PC-9 (cell line): ENCODE results near the gene GRPR. TPM values are rescaled to one million over a fixed set of nuclear protein-coding genes. Genes with fewer than 3 reads are reported as not detected.
"Not testable (repeated sequence)": the region's sequence is repeated elsewhere in the genome, so short reads cannot be mapped to it uniquely, and the experiment has no call there.

Experiments
- BruUV-seq: library from RNA; stranded (reverse); fragments of 400-500 nt; replicated peaks from 2 replicates; lab custom pipeline; 2021; lab: Mats Ljungman, UMichigan
- CTCF ChIA-PET: fragments of 300-600 bp; sonication (Branson Sonifier 250); formaldehyde crosslinking; loops from one replicate; lab custom pipeline; 2022; ENCODE audit warnings: antibody characterized with exemption; lab: Charles Lee
- POLR2A ChIA-PET: fragments of 300-600 bp; sonication (Branson Sonifier 250); formaldehyde crosslinking; loops from one replicate; lab custom pipeline; 2022; ENCODE audit warnings: antibody characterized with exemption; ENCODE audit not compliant: unreplicated experiment; lab: Charles Lee
- DNase-seq, 2 experiments: peaks; one replicate each; pipeline versions ENCODE4 v3.0.0 to v3.0.0-alpha.2; 2015 to 2022; ENCODE audit warnings: mixed read lengths in 1 of 2
- H2AFZ ChIP-seq: fragments of 200-600 bp; sonication (generic); 2 replicates; pipeline ENCODE4 v1.8.1; 2017; ENCODE audit warnings: antibody characterized with exemption
- H3F3A ChIP-seq: fragments of 200-600 bp; sonication (generic); 2 replicates; pipeline ENCODE4 v1.8.1; 2017; ENCODE audit warnings: antibody characterized with exemption, mild to moderate bottlenecking, low read depth; ENCODE audit not compliant: insufficient read depth
- H3K27ac ChIP-seq: fragments of 200-600 bp; sonication (generic); 2 replicates; pipeline ENCODE4 v1.6.1; 2016; ENCODE audit warnings: mixed run types
- H3K27me3 ChIP-seq: fragments of 200-600 bp; sonication (generic); 2 replicates; pipeline ENCODE4 v1.6.1; 2016; ENCODE audit warnings: low read depth, mixed run types; ENCODE audit not compliant: insufficient read depth
- H3K36me3 ChIP-seq: fragments of 200-600 bp; sonication (generic); 2 replicates; pipeline ENCODE4 v1.6.1; 2016; ENCODE audit warnings: low read depth, mixed run types
- H3K4me1 ChIP-seq: fragments of 200-600 bp; sonication (generic); replicated peaks from 2 replicates; pipeline ENCODE4 v1.6.1; 2016; ENCODE audit warnings: mixed run types; ENCODE audit not compliant: insufficient read depth
- H3K4me2 ChIP-seq: fragments of 200-600 bp; sonication (generic); 2 replicates; pipeline ENCODE4 v1.6.1; 2017; ENCODE audit warnings: mixed run types
- H3K4me3 ChIP-seq: fragments of 200-600 bp; sonication (generic); 2 replicates; pipeline ENCODE4 v1.6.1; 2016; ENCODE audit warnings: mixed run types
- H3K79me2 ChIP-seq: fragments of 200-600 bp; sonication (generic); 2 replicates; pipeline ENCODE4 v1.6.1; 2017; ENCODE audit warnings: low read depth, mixed run types
- H3K9me2 ChIP-seq: fragments of 200-600 bp; sonication (generic); 2 replicates; pipeline ENCODE4 v1.8.1; 2017; ENCODE audit warnings: mild to moderate bottlenecking; ENCODE audit not compliant: insufficient read depth
- H3K9me3 ChIP-seq: fragments of 200-600 bp; sonication (generic); 2 replicates; pipeline ENCODE4 v1.8.1; 2016; ENCODE audit warnings: low read depth; ENCODE audit not compliant: insufficient read depth
- H4K20me1 ChIP-seq: fragments of 200-600 bp; sonication (generic); 2 replicates; pipeline ENCODE4 v1.8.1; 2017; ENCODE audit not compliant: insufficient read depth
- CTCF ChIP-seq: fragments of 200-600 bp; sonication (generic); conservative IDR thresholded peaks from 2 replicates; pipeline ENCODE4 v1.6.1; 2017; ENCODE audit warnings: mixed run types, antibody characterized with exemption, mild to moderate bottlenecking, moderate library complexity
- EZH2 ChIP-seq: fragments of 200-600 bp; sonication (generic); IDR thresholded peaks from 2 replicates; pipeline ENCODE4 v1.8.0; 2017; ENCODE audit warnings: antibody characterized with exemption, low read depth
- intact Hi-C: fragments of 100-400 bp; cut with micrococcal nuclease; formaldehyde crosslinking; loops from one replicate; pipeline ENCODE4 v1.10.0; 2022; ENCODE audit not compliant: unreplicated experiment
- total RNA-seq: library from RNA; stranded (reverse); gene quantifications from 2 replicates; pipeline ENCODE4 v1.2.3, GENCODE V29; 2021

The GRPR gene
- total RNA-seq, 1 experiment from 2014 or later, result 1.1 TPM

- Histone ChIP-seq H2AFZ (no peak overlapping the region), H4K20me1 (no peaks in the 10 kb centered on the region), H3F3A (no peaks in the 10 kb centered on the region), H3K27me3 (no peaks in the 10 kb centered on the region), H3K9me3 (no peaks in the 10 kb centered on the region), H3K4me2 (no peak overlapping the region), H3K79me2 (no peaks in the 10 kb centered on the region), H3K4me3 (no peak overlapping the region), H3K36me3 (no peaks in the 10 kb centered on the region), H3K4me1 (no peaks in the 10 kb centered on the region), H3K27ac (no peak overlapping the region), H3K9me2 (no peaks in the 10 kb centered on the region)
- POLR2A ChIA-PET, result no interaction called here
- CTCF ChIA-PET, result no interaction called here
- TF ChIP-seq CTCF (no peak), EZH2 (no peak)
- intact Hi-C loops, result no loop called here
- no peak for DNase-seq
- no TSS peak for BruUV-seq
Observed at GRCh38 chrX:16172391-16172790, 49.0 kb downstream of the GRPR start.

GRCh38 chrX:16175329-16176061, 52.1 kb downstream of the GRPR start:
- POLR2A ChIA-PET, result no interaction called here
- no peaks in the 10 kb centered on the region for H3K4me1 ChIP-seq

GRCh38 chrX:16177260-16177659, 53.9 kb downstream of the GRPR start:
- no peak overlapping the region for H2AFZ ChIP-seq
- no peaks in the 10 kb centered on the region for H3F3A ChIP-seq
- BruUV-seq, result no TSS peak
- no peak overlapping the region for H3K27ac ChIP-seq
- H4K20me1 ChIP-seq, result no peaks in the 10 kb centered on the region
- no peak overlapping the region for H3K4me3 ChIP-seq
- no peaks in the 10 kb centered on the region for H3K9me2 ChIP-seq
- CTCF ChIA-PET, result no interaction called here
- no peaks in the 10 kb centered on the region for H3K36me3 ChIP-seq
- no peaks in the 10 kb centered on the region for H3K79me2 ChIP-seq
- TF ChIP-seq EZH2, result no peak
- no peak for TF ChIP-seq CTCF
- no peaks in the 10 kb centered on the region for H3K27me3 ChIP-seq
- no peak overlapping the region for H3K4me2 ChIP-seq
- DNase-seq, result no peak
- intact Hi-C loops, result no loop called here
- H3K9me3 ChIP-seq, result no peaks in the 10 kb centered on the region
- no peaks in the 10 kb centered on the region for H3K4me1 ChIP-seq
- POLR2A ChIA-PET, result no interaction called here

More at GRCh38 chrX:16175329-16176061, 52.1 kb downstream of the GRPR start:
- CTCF ChIA-PET, result no interaction called here
- intact Hi-C loops, result no loop called here
- no peak overlapping the region for H3K4me3 ChIP-seq
- no peak for TF ChIP-seq EZH2
- TF ChIP-seq CTCF, result no peak
- H4K20me1 ChIP-seq, result no peaks in the 10 kb centered on the region
- no peaks in the 10 kb centered on the region for H3K9me3 ChIP-seq
- H3F3A ChIP-seq, result no peaks in the 10 kb centered on the region
- H3K4me2 ChIP-seq, result no peak overlapping the region
- no peak overlapping the region for H3K27ac ChIP-seq
- no peaks in the 10 kb centered on the region for H3K36me3 ChIP-seq
- no peaks in the 10 kb centered on the region for H3K79me2 ChIP-seq
- H3K27me3 ChIP-seq, result no peaks in the 10 kb centered on the region
- no peak for DNase-seq
- no peaks in the 10 kb centered on the region for H3K9me2 ChIP-seq
- H2AFZ ChIP-seq, result no peak overlapping the region
- BruUV-seq, result no TSS peak

GRCh38 chrX:16183843-16184242, 60.5 kb downstream of the GRPR start:
- H3K27me3 ChIP-seq, H3K79me2 ChIP-seq, H3K4me2 ChIP-seq, H2AFZ ChIP-seq, H4K20me1 ChIP-seq, intact Hi-C loops, H3K9me3 ChIP-seq, H3K36me3 ChIP-seq, H3F3A ChIP-seq, DNase-seq, CTCF ChIA-PET, POLR2A ChIA-PET, H3K9me2 ChIP-seq, BruUV-seq, H3K4me3 ChIP-seq, H3K27ac ChIP-seq: not testable (repeated sequence)
- H3K4me1 ChIP-seq, result peaks cover 22% of the 10 kb centered on the region; the same call in 1 of the 2 replicates
